IMR-90 (cell line): ENCODE results near the gene IRAK3. TPM values are rescaled to one million over a fixed set of nuclear protein-coding genes. Genes with fewer than 3 reads are reported as not detected.

Experiments used
- ATAC-seq: fragments of 200-7000 bp; cut with Tn5 transposase; 2 replicates; pipeline ENCODE4 v1.9.1; 2020; ENCODE audit warnings: low read depth, mild to moderate bottlenecking, moderate library complexity
- BruUV-seq: library from RNA; stranded (reverse); fragments of 400-500 nt; replicated peaks from 2 replicates; lab custom pipeline; 2021; lab: Mats Ljungman, UMichigan
- CTCF ChIA-PET: fragments of 300-600 bp; formaldehyde crosslinking; extraction: SDS; loops from one replicate; lab custom pipeline; 2021; ENCODE audit warnings: antibody characterized with exemption; lab: Yijun Ruan, JAX
- POLR2A ChIA-PET: fragments of 300-600 bp; sonication (Branson Sonifier 250); formaldehyde crosslinking; loops from one replicate; lab custom pipeline; 2022; ENCODE audit warnings: antibody characterized with exemption; ENCODE audit not compliant: unreplicated experiment; lab: Charles Lee
- DNase-seq: peaks from one replicate; pipeline ENCODE4 v3.0.0; 2013
- H2AFZ ChIP-seq: replicated peaks from 2 replicates; pipeline ENCODE3; 2013; ENCODE audit warnings: low read length, mild to moderate bottlenecking; ENCODE audit not compliant: poor library complexity
- H2AK5ac ChIP-seq: 2 replicates; pipeline ENCODE4 v1.6.1; 2013; ENCODE audit warnings: low read depth, low read length, inconsistent platforms
- H2AK9ac ChIP-seq: replicated peaks from 2 replicates; pipeline ENCODE3; 2013; ENCODE audit warnings: mild to moderate bottlenecking, low read depth, low read length, moderate library complexity; ENCODE audit not compliant: poor library complexity
- H2BK120ac ChIP-seq: 2 replicates; pipeline ENCODE4 v1.6.1; 2013; ENCODE audit warnings: low read depth, low read length, inconsistent platforms
- H2BK15ac ChIP-seq: 3 replicates; pipeline ENCODE4 v1.6.1; 2013; ENCODE audit warnings: low read depth, low read length, inconsistent platforms
- H2BK20ac ChIP-seq: 2 replicates; pipeline ENCODE4 v1.6.1; 2013; ENCODE audit warnings: low read depth, mild to moderate bottlenecking, inconsistent platforms, low read length, moderate library complexity
- H2BK5ac ChIP-seq: 2 replicates; pipeline ENCODE4 v1.6.1; 2013; ENCODE audit warnings: mild to moderate bottlenecking, low read depth, low read length, inconsistent platforms; ENCODE audit not compliant: poor library complexity, severe bottlenecking
- H3K14ac ChIP-seq: replicated peaks from 2 replicates; pipeline ENCODE4 v1.6.1; 2013; ENCODE audit warnings: low read depth, low read length, inconsistent platforms
- H3K18ac ChIP-seq: 2 replicates; pipeline ENCODE4 v1.6.1; 2013; ENCODE audit warnings: low read depth, low read length, control low read depth
- H3K23ac ChIP-seq: 2 replicates; pipeline ENCODE4 v1.6.1; 2013; ENCODE audit warnings: low read depth, low read length, inconsistent platforms
- H3K27ac ChIP-seq: 2 replicates; pipeline ENCODE4 v1.5.1; 2013; ENCODE audit warnings: mild to moderate bottlenecking, control low read depth, low read length; ENCODE audit not compliant: insufficient read depth
- H3K27me3 ChIP-seq: 2 replicates; pipeline ENCODE4 v1.6.1; 2013; ENCODE audit warnings: low read length; ENCODE audit not compliant: control insufficient read depth, insufficient read depth
- H3K36me3 ChIP-seq: 2 replicates; pipeline ENCODE4 v1.6.1; 2013; ENCODE audit warnings: low read length, mixed read lengths; ENCODE audit not compliant: control insufficient read depth, insufficient read depth
- H3K4ac ChIP-seq: 2 replicates; pipeline ENCODE4 v1.6.1; 2013; ENCODE audit warnings: low read depth, low read length, inconsistent platforms
- H3K4me1 ChIP-seq: 2 replicates; pipeline ENCODE4 v1.6.1; 2013; ENCODE audit warnings: low read length, mixed read lengths; ENCODE audit not compliant: control insufficient read depth, insufficient read depth
- H3K4me2 ChIP-seq: 2 replicates; pipeline ENCODE4 v1.6.1; 2013; ENCODE audit warnings: low read depth, mild to moderate bottlenecking, control low read depth, low read length, moderate library complexity
- H3K4me3 ChIP-seq: 2 replicates; pipeline ENCODE4 v1.5.1; 2013; ENCODE audit warnings: low read depth, mild to moderate bottlenecking, control low read depth, low read length, moderate library complexity; ENCODE audit not compliant: insufficient read depth
- H3K56ac ChIP-seq: 2 replicates; pipeline ENCODE4 v1.6.1; 2013; ENCODE audit warnings: low read length, inconsistent platforms; ENCODE audit not compliant: insufficient read depth; ENCODE audit errors: extremely low read depth
- H3K79me1 ChIP-seq, 2 experiments: 2 replicates each; pipeline ENCODE4 v1.6.1; 2013; ENCODE audit warnings: low read length in 2 of 2, inconsistent platforms in 1 of 2, low read depth in 1 of 2
- H3K9ac ChIP-seq: 2 replicates; pipeline ENCODE4 v1.6.1; 2013; ENCODE audit warnings: low read depth, low read length, control low read depth
- H3K9me1 ChIP-seq: 2 replicates; pipeline ENCODE4 v1.6.1; 2013; ENCODE audit warnings: low read length, inconsistent platforms; ENCODE audit not compliant: insufficient read depth
- H3K9me3 ChIP-seq: 2 replicates; pipeline ENCODE4 v1.6.1; 2013; ENCODE audit warnings: low read length; ENCODE audit not compliant: control insufficient read depth, insufficient read depth
- H4K20me1 ChIP-seq: 2 replicates; pipeline ENCODE4 v1.6.1; 2013; ENCODE audit warnings: low read length, inconsistent platforms; ENCODE audit not compliant: insufficient read depth
- H4K5ac ChIP-seq: 2 replicates; pipeline ENCODE4 v1.6.1; 2013; ENCODE audit warnings: mild to moderate bottlenecking, low read depth, low read length, control low read depth
- H4K8ac ChIP-seq, 2 experiments: 2 replicates each; pipeline ENCODE4 v1.6.1; 2013; ENCODE audit warnings: low read depth in 2 of 2, low read length in 2 of 2, control low read depth in 1 of 2, inconsistent platforms in 1 of 2
- H4K91ac ChIP-seq: 2 replicates; pipeline ENCODE4 v1.6.1; 2013; ENCODE audit warnings: low read depth, low read length, inconsistent platforms; ENCODE audit not compliant: insufficient read depth
- BHLHE40 ChIP-seq: fragments of 150-350 bp; IDR thresholded peaks from 2 replicates; pipeline ENCODE4 v1.6.1; 2016; ENCODE audit warnings: mild to moderate bottlenecking, low read depth, low read length
- CHD1 ChIP-seq: IDR thresholded peaks from 2 replicates; pipeline ENCODE4 v1.6.1; 2012; ENCODE audit warnings: low read depth, low read length, improper control_type of control experiment
- ELK1 ChIP-seq: fragments of 150-350 bp; IDR thresholded peaks from 2 replicates; pipeline ENCODE4 v1.6.1; 2016; ENCODE audit warnings: low read depth, mild to moderate bottlenecking, low read length, moderate library complexity, borderline replicate concordance
- MAZ ChIP-seq: IDR thresholded peaks from 2 replicates; pipeline ENCODE4 v1.6.1; 2012; ENCODE audit warnings: low read depth, mild to moderate bottlenecking, low read length, improper control_type of control experiment, moderate library complexity, borderline replicate concordance
- POLR2A ChIP-seq: IDR thresholded peaks from 2 replicates; pipeline ENCODE4 v1.6.1; 2012; ENCODE audit warnings: mild to moderate bottlenecking, low read depth, low read length
- RAD21 ChIP-seq: IDR thresholded peaks from 2 replicates; pipeline ENCODE4 v1.6.1; 2012; ENCODE audit warnings: low read length, improper control_type of control experiment
- RCOR1 ChIP-seq: IDR thresholded peaks from 2 replicates; pipeline ENCODE4 v1.6.1; 2012; ENCODE audit warnings: mild to moderate bottlenecking, low read length, improper control_type of control experiment; ENCODE audit not compliant: insufficient replicate concordance
- WGBS, 2 experiments: methylation state at CpG; one replicate each; pipeline versions ENCODE4 v1.1.5 to v1.1.7; 2013; ENCODE audit warnings: missing lambda C conversion rate in 2 of 2; ENCODE audit not compliant: insufficient read length in 1 of 2; ENCODE audit errors: extremely low coverage in 2 of 2; 5-methylcytosine and 5-hydroxymethylcytosine counted together
- dilution Hi-C: fragments of 300-500 bp; cut with HindIII; formaldehyde crosslinking; loops from one replicate; pipeline ENCODE4 v1.14.3; 2018; ENCODE audit warnings: low sequenced_read_pairs; ENCODE audit not compliant: unreplicated experiment
- in situ Hi-C: fragments of 300-500 bp; cut with MboI; formaldehyde crosslinking; loops from 3 replicates; pipeline ENCODE4 v1.14.3; 2019; ENCODE audit warnings: low sequenced_read_pairs, inconsistent platforms, mixed read lengths
- intact Hi-C: fragments of 100-400 bp; cut with micrococcal nuclease; formaldehyde crosslinking; loops from 2 replicates; pipeline ENCODE4 v1.10.0; 2022
- polyA plus RNA-seq, 3 experiments: library from polyadenylated mRNA; depleted of rRNA; stranded (reverse); fragments of >200 nt; gene quantifications; 2 replicates each; pipeline ENCODE4 v1.2.3, GENCODE V29; 2012; ENCODE audit warnings: low replicate concordance in 1 of 3
- total RNA-seq: library from RNA; depleted of rRNA; stranded (reverse); fragments of >200 nt; gene quantifications from 2 replicates; pipeline ENCODE4 v1.2.3, GENCODE V29; 2012
- TF ChIP-seq, protein P1 (sequence below): conservative IDR thresholded peaks from 2 replicates; pipeline ENCODE4 v1.5.1; 2012; ENCODE audit warnings: mild to moderate bottlenecking, low read depth, low read length, improper control_type of control experiment

IRAK3 gene
- total and polyA plus RNA-seq, 2 of the 4 experiments (the other 2 are of a cell fraction), result 0.53 to 0.72 TPM

DNA sequence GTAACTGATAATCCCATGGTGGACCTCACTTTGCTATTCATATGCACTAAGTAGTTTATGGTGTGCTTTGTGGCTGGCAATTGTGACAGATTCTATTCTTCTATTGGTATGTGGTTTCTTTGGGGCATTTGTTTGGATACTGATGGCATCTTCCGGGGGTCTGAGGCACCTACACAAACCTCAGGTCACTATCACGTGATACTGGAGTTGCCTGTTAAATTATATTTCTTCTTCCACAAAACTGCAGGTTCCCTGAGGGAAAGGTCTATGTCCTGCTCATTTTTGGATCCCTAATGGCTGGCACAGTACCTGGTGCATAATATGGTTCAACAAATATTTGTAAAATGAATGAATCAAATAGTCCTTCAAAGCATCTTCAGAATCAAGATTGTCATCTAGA, 63.8 kb downstream of the IRAK3 start:
- Histone ChIP-seq H3K14ac (no peak overlapping the region), H3K4me1 (no peaks in the 10 kb centered on the region), H3K36me3 (no peaks in the 10 kb centered on the region), H4K20me1 (no peaks in the 10 kb centered on the region), H2BK20ac (no peak overlapping the region), H2AK5ac (no peak overlapping the region), H2AFZ (no peak overlapping the region), H3K9me1 (no peaks in the 10 kb centered on the region), H3K9ac (no peak overlapping the region), H3K4me3 (no peak overlapping the region), H3K27me3 (peaks cover 2% of the 10 kb centered on the region), H2BK15ac (no peak overlapping the region), H2AK9ac (no peak overlapping the region), H4K8ac (no peak overlapping the region), H2BK5ac (no peak overlapping the region), H3K4ac (no peak overlapping the region), H4K91ac (no peak overlapping the region), H2BK120ac (no peak overlapping the region), H3K4me2 (no peak overlapping the region), H3K23ac (no peak overlapping the region), H3K9me3 (no peaks in the 10 kb centered on the region), H4K5ac (no peak overlapping the region), H3K56ac (no peak overlapping the region), H3K79me1 (no peaks in the 10 kb centered on the region), H3K27ac (no peak overlapping the region), H3K18ac (no peak overlapping the region)
- no TSS peak for BruUV-seq
- ATAC-seq, result no peak
- POLR2A ChIA-PET, result no interaction called here
- dilution Hi-C loops, result no loop called here
- CTCF ChIA-PET, result interaction anchor here (0.5 to 1.5 kb wide), 2 partner anchors 17 to 144 kb away, joined by 3 to 4 read pairs; no protein-coding TSS in a partner anchor
- WGBS, 2 experiments, result no CpG with 5 or more reads among the region's 2 CpGs
- in situ Hi-C loops, result no loop called here
- DNase-seq, result no peak
- intact Hi-C loops, result no loop called here
- TF ChIP-seq POLR2A (no peak), RCOR1 (no peak), BHLHE40 (no peak), RAD21 (no peak), MAZ (no peak), CHD1 (no peak), ELK1 (no peak)
- TF ChIP-seq, protein P1, sequence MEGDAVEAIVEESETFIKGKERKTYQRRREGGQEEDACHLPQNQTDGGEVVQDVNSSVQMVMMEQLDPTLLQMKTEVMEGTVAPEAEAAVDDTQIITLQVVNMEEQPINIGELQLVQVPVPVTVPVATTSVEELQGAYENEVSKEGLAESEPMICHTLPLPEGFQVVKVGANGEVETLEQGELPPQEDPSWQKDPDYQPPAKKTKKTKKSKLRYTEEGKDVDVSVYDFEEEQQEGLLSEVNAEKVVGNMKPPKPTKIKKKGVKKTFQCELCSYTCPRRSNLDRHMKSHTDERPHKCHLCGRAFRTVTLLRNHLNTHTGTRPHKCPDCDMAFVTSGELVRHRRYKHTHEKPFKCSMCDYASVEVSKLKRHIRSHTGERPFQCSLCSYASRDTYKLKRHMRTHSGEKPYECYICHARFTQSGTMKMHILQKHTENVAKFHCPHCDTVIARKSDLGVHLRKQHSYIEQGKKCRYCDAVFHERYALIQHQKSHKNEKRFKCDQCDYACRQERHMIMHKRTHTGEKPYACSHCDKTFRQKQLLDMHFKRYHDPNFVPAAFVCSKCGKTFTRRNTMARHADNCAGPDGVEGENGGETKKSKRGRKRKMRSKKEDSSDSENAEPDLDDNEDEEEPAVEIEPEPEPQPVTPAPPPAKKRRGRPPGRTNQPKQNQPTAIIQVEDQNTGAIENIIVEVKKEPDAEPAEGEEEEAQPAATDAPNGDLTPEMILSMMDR, result no peak
